Ishikawa (cell line): ENCODE results near the gene ATP8A2.

Source experiments
- CEBPB ChIP-seq: IDR thresholded peaks from 2 replicates; pipeline ENCODE4 v1.6.1; 2012
- EGR1 ChIP-seq: IDR thresholded peaks from 2 replicates; pipeline ENCODE4 v1.6.1; 2012
- EP300 ChIP-seq: IDR thresholded peaks from 2 replicates; pipeline ENCODE4 v1.6.1; 2012; ENCODE audit warnings: borderline replicate concordance
- NFIC ChIP-seq: IDR thresholded peaks from 2 replicates; pipeline ENCODE4 v1.6.1; 2012
- RAD21 ChIP-seq: IDR thresholded peaks from 2 replicates; pipeline ENCODE4 v1.6.1; 2012; ENCODE audit warnings: low read depth
- TAF1 ChIP-seq: IDR thresholded peaks from 2 replicates; pipeline ENCODE4 v1.6.1; 2012; ENCODE audit warnings: low read depth, mild to moderate bottlenecking
- TCF12 ChIP-seq: IDR thresholded peaks from 2 replicates; pipeline ENCODE4 v1.6.1; 2012; ENCODE audit warnings: low read depth
- TEAD4 ChIP-seq: IDR thresholded peaks from 2 replicates; pipeline ENCODE4 v1.6.1; 2012
- ZBTB7A ChIP-seq: IDR thresholded peaks from 2 replicates; pipeline ENCODE4 v1.6.1; 2012; ENCODE audit warnings: low read depth
- TF ChIP-seq, protein P1 (sequence below): IDR thresholded peaks from 2 replicates; pipeline ENCODE4 v1.6.1; 2012; ENCODE audit warnings: low read depth, mild to moderate bottlenecking

DNA sequence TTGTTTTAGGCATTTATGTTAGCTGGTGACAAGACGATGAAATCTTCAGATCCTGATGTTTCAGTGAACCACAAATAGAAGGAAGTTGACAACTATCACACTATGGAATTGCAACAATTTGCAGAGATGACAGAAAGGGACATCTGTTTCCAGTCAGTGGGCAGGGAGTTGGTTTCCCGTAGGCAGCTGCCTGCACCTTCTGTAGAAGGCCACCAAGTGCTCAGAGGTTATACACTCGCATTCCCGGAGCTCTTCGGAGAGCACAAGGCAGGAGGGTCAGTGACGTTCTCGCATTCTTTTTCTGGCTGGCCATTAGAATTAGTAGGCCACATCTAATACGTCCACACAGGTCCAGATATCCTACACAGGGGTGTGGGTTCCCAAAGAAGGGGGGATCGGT, 550.6 kb downstream of the ATP8A2 start:
- no peak for TF ChIP-seq EP300
- TF ChIP-seq TAF1: no peak
- TF ChIP-seq NFIC: no peak
- TF ChIP-seq TCF12: no peak
- no peak for TF ChIP-seq RAD21
- no peak for TF ChIP-seq EGR1
- no peak for TF ChIP-seq TEAD4
- TF ChIP-seq, protein P1, sequence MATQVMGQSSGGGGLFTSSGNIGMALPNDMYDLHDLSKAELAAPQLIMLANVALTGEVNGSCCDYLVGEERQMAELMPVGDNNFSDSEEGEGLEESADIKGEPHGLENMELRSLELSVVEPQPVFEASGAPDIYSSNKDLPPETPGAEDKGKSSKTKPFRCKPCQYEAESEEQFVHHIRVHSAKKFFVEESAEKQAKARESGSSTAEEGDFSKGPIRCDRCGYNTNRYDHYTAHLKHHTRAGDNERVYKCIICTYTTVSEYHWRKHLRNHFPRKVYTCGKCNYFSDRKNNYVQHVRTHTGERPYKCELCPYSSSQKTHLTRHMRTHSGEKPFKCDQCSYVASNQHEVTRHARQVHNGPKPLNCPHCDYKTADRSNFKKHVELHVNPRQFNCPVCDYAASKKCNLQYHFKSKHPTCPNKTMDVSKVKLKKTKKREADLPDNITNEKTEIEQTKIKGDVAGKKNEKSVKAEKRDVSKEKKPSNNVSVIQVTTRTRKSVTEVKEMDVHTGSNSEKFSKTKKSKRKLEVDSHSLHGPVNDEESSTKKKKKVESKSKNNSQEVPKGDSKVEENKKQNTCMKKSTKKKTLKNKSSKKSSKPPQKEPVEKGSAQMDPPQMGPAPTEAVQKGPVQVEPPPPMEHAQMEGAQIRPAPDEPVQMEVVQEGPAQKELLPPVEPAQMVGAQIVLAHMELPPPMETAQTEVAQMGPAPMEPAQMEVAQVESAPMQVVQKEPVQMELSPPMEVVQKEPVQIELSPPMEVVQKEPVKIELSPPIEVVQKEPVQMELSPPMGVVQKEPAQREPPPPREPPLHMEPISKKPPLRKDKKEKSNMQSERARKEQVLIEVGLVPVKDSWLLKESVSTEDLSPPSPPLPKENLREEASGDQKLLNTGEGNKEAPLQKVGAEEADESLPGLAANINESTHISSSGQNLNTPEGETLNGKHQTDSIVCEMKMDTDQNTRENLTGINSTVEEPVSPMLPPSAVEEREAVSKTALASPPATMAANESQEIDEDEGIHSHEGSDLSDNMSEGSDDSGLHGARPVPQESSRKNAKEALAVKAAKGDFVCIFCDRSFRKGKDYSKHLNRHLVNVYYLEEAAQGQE: no peak
- no peak for TF ChIP-seq ZBTB7A
- no peak for TF ChIP-seq CEBPB
